H1 (cell line): ENCODE measurements around the gene ELFN1. TPM values are rescaled to one million over a fixed set of nuclear protein-coding genes. Genes with fewer than 3 reads are reported as not detected.
A peak's percentile ranks its signal among the peaks of the same experiment; 100 is the strongest.

ENCODE experiments used
- CTCF ChIA-PET: fragments of 300-600 bp; sonication (Branson Sonifier 250); formaldehyde crosslinking; loops from one replicate; lab custom pipeline; 2021; ENCODE audit not compliant: partially characterized antibody; lab: Charles Lee
- POLR2A ChIA-PET: fragments of 300-600 bp; sonication (Branson Sonifier 250); formaldehyde crosslinking; loops from one replicate; lab custom pipeline; 2021; ENCODE audit warnings: inconsistent platforms; ENCODE audit not compliant: partially characterized antibody; lab: Charles Lee
- DNase-seq, 2 experiments: peaks; one replicate each; pipeline versions ENCODE4 v3.0.0 to v3.0.0-alpha.2; 2010 to 2022; ENCODE audit warnings: low spot score in 2 of 2, low read depth in 1 of 2, mixed read lengths in 1 of 2
- FAIRE-seq: peaks from 2 replicates; lab custom pipeline; 2011; peaks lifted over from hg19 to GRCh38; lab: Jason Lieb, UNC
- H2AFZ ChIP-seq: 2 replicates; pipeline ENCODE4 v1.8.1; 2012; ENCODE audit warnings: low read length, inconsistent platforms
- H2AK5ac ChIP-seq: 2 replicates; pipeline ENCODE4 v1.6.1; 2013; ENCODE audit warnings: low read depth, low read length
- H2BK120ac ChIP-seq: replicated peaks from 2 replicates; pipeline ENCODE3; 2013; ENCODE audit warnings: low read depth, low read length, inconsistent platforms
- H2BK12ac ChIP-seq: 2 replicates; pipeline ENCODE4 v1.6.1; 2013; ENCODE audit warnings: low read depth, low read length
- H2BK15ac ChIP-seq: 2 replicates; pipeline ENCODE4 v1.6.1; 2013; ENCODE audit warnings: low read length
- H2BK20ac ChIP-seq: 2 replicates; pipeline ENCODE4 v1.6.1; 2013; ENCODE audit warnings: low read length
- H2BK5ac ChIP-seq: 2 replicates; pipeline ENCODE4 v1.6.1; 2013; ENCODE audit warnings: low read depth, low read length
- H3K14ac ChIP-seq: 2 replicates; pipeline ENCODE4 v1.6.1; 2013; ENCODE audit warnings: inconsistent platforms; ENCODE audit not compliant: insufficient read length
- H3K18ac ChIP-seq: 2 replicates; pipeline ENCODE4 v1.6.1; 2013; ENCODE audit warnings: low read length; ENCODE audit errors: extremely low read depth
- H3K23ac ChIP-seq: 2 replicates; pipeline ENCODE4 v1.6.1; 2013; ENCODE audit warnings: inconsistent platforms; ENCODE audit not compliant: insufficient read length
- H3K23me2 ChIP-seq: 2 replicates; pipeline ENCODE4 v1.6.1; 2013; ENCODE audit warnings: low read depth, low read length
- H3K27ac ChIP-seq: 2 replicates; pipeline ENCODE4 v1.6.1; 2011; ENCODE audit warnings: low read depth, low read length, inconsistent platforms
- H3K27me3 ChIP-seq, 4 experiments: replicated peaks in 1 of 4; 1 replicate in 1 of 4; 2 replicates in 3 of 4; pipeline versions ENCODE4 v1.6.1 to v1.8.1; 2011 to 2013; ENCODE audit warnings: low read length in 3 of 4, mild to moderate bottlenecking in 3 of 4, inconsistent platforms in 2 of 4, mixed read lengths in 2 of 4, moderate library complexity in 1 of 4; ENCODE audit not compliant: control insufficient read depth in 3 of 4, insufficient read depth in 3 of 4; ENCODE audit errors: extremely low read depth in 1 of 4
- H3K36me3 ChIP-seq, 4 experiments: 2 replicates each; pipeline versions ENCODE4 v1.6.1 to v1.8.1; 2011 to 2013; ENCODE audit warnings: mild to moderate bottlenecking in 4 of 4, low read length in 3 of 4, moderate library complexity in 2 of 4, control low read depth in 1 of 4, inconsistent platforms in 1 of 4; ENCODE audit not compliant: insufficient read depth in 4 of 4, control insufficient read depth in 2 of 4
- H3K4ac ChIP-seq: replicated peaks from 2 replicates; pipeline ENCODE3; 2013; ENCODE audit warnings: low read length, low read depth, mixed read lengths, inconsistent platforms; ENCODE audit not compliant: insufficient read length
- H3K4me1 ChIP-seq, 4 experiments: replicated peaks in 1 of 4; 1 replicate in 1 of 4; 2 replicates in 3 of 4; pipeline versions ENCODE4 v1.6.1 to v1.8.1; 2011 to 2013; ENCODE audit warnings: low read length in 3 of 4, inconsistent platforms in 2 of 4, mixed read lengths in 1 of 4; ENCODE audit not compliant: insufficient read depth in 4 of 4, control insufficient read depth in 3 of 4
- H3K4me2 ChIP-seq, 2 experiments: 2 replicates each; pipeline versions ENCODE4 v1.6.1 to v1.8.1; 2011 to 2013; ENCODE audit warnings: low read depth in 2 of 2, low read length in 2 of 2, control low read depth in 1 of 2, inconsistent platforms in 1 of 2, mild to moderate bottlenecking in 1 of 2; ENCODE audit not compliant: insufficient read depth in 1 of 2
- H3K4me3 ChIP-seq, 4 experiments: fragments of 200-600, 300-600 bp in 1 of 4; sonication (generic), shearing (Covaris generic), sonication (Bioruptor Twin) in 1 of 4; 2 replicates each; pipeline versions ENCODE4 v1.5.1 to v1.8.1; 2011 to 2016; ENCODE audit warnings: low read length in 4 of 4, low read depth in 3 of 4, control low read depth in 2 of 4, inconsistent platforms in 2 of 4, mild to moderate bottlenecking in 2 of 4, mixed read lengths in 1 of 4, moderate library complexity in 1 of 4; ENCODE audit not compliant: insufficient read depth in 2 of 4; ENCODE audit errors: extremely low read depth in 1 of 4
- H3K56ac ChIP-seq: replicated peaks from 2 replicates; pipeline ENCODE3; 2013; ENCODE audit warnings: low read depth, mild to moderate bottlenecking, mixed read lengths, low read length, inconsistent platforms; ENCODE audit not compliant: insufficient read length
- H3K79me1 ChIP-seq: 2 replicates; pipeline ENCODE4 v1.6.1; 2013; ENCODE audit warnings: low read depth, low read length, control low read depth
- H3K79me2 ChIP-seq, 2 experiments: 2 replicates each; pipeline versions ENCODE4 v1.6.1 to v1.8.1; 2012 to 2013; ENCODE audit warnings: low read length in 2 of 2, mild to moderate bottlenecking in 2 of 2, inconsistent platforms in 1 of 2; ENCODE audit not compliant: insufficient read depth in 2 of 2, control insufficient read depth in 1 of 2
- H3K9ac ChIP-seq, 4 experiments: replicated peaks in 1 of 4; 1 replicate in 1 of 4; 2 replicates in 3 of 4; pipeline versions ENCODE4 v1.6.1 to v1.8.1; 2011 to 2013; ENCODE audit warnings: low read depth in 3 of 4, low read length in 3 of 4, control low read depth in 2 of 4, mild to moderate bottlenecking in 2 of 4, moderate library complexity in 2 of 4, inconsistent platforms in 1 of 4; ENCODE audit errors: extremely low read depth in 1 of 4
- H3K9me3 ChIP-seq, 2 experiments: 2 replicates each; pipeline versions ENCODE4 v1.6.1 to v1.8.1; 2012 to 2013; ENCODE audit warnings: mild to moderate bottlenecking in 2 of 2, moderate library complexity in 2 of 2, control low read depth in 1 of 2, inconsistent platforms in 1 of 2, low read depth in 1 of 2, low read length in 1 of 2, mixed read lengths in 1 of 2; ENCODE audit not compliant: insufficient read depth in 2 of 2
- H4K20me1 ChIP-seq, 2 experiments: replicated peaks in 1 of 2; 2 replicates each; pipeline versions ENCODE3 to v1.8.1; 2011 to 2013; ENCODE audit warnings: inconsistent platforms in 2 of 2, low read length in 2 of 2, mild to moderate bottlenecking in 1 of 2; ENCODE audit not compliant: insufficient read depth in 2 of 2, control insufficient read depth in 1 of 2
- H4K5ac ChIP-seq: 2 replicates; pipeline ENCODE4 v1.6.1; 2013; ENCODE audit warnings: low read length, low read depth, mixed read lengths, inconsistent platforms; ENCODE audit not compliant: insufficient read length
- H4K8ac ChIP-seq: 2 replicates; pipeline ENCODE4 v1.8.0; 2013; ENCODE audit warnings: mild to moderate bottlenecking, moderate library complexity, low read length, inconsistent platforms; ENCODE audit not compliant: insufficient read depth; ENCODE audit errors: extremely low read depth
- H4K91ac ChIP-seq: replicated peaks from 2 replicates; pipeline ENCODE3; 2013; ENCODE audit warnings: low read length, mixed read lengths, inconsistent platforms; ENCODE audit not compliant: insufficient read length
- BRCA1 ChIP-seq: IDR thresholded peaks from 2 replicates; pipeline ENCODE4 v1.6.1; 2012; ENCODE audit warnings: low read depth, low read length, improper control_type of control experiment
- YY1 ChIP-seq: IDR thresholded peaks from 2 replicates; pipeline ENCODE4 v1.6.1; 2011; ENCODE audit warnings: low read depth, mild to moderate bottlenecking, low read length
- WGBS, 2 experiments: shearing (Covaris generic) in 1 of 2; methylation state at CpG; one replicate each; pipeline versions ENCODE4 v1.1.6 to v1.1.7; 2013 to 2015; ENCODE audit warnings: low lambda C conversion rate in 2 of 2, mixed read lengths in 2 of 2, inconsistent platforms in 1 of 2, low coverage in 1 of 2, missing lambda C conversion rate in 1 of 2; ENCODE audit not compliant: insufficient replicate concordance in 2 of 2, insufficient coverage in 1 of 2, insufficient read length in 1 of 2; ENCODE audit errors: extremely low coverage in 1 of 2, missing lambda C conversion rate in 1 of 2; 5-methylcytosine and 5-hydroxymethylcytosine counted together
- polyA plus RNA-seq, 7 experiments: library from polyadenylated mRNA; depleted of rRNA in 3 of 7; stranded (reverse) in 5 of 7; unstranded in 2 of 7; fragments of >200 nt in 5 of 7; fragments of 200-250 nt in 2 of 7; gene quantifications; 1 replicate in 5 of 7; 2 replicates in 1 of 7; 4 replicates in 1 of 7; pipeline versions ENCODE4 v1.2.1 to v1.2.3, GENCODE V29; 2011 to 2013; ENCODE audit warnings: missing spikeins in 2 of 7, mixed read lengths in 2 of 7
- total RNA-seq: library from RNA; stranded (reverse); fragmentation: NEBNext Ultra II Directional; extraction: Animal tissue kit (Norgen Biotek cat#: 25700); gene quantifications from 2 replicates; pipeline ENCODE4 v1.2.1, GENCODE V29; 2021

ELFN1 gene
- total and polyA plus RNA-seq, 2 of the 8 experiments (the other 6 are each of a cell fraction or from before 2014, with no cell fraction given): 2.0 to 4.5 TPM

GRCh38 chr7:1691601-1692514 is 21.8 kb downstream of the ELFN1 start:
- Histone ChIP-seq H3K9ac (no peak overlapping the region), H3K79me2 (no peaks in the 10 kb centered on the region), H2AFZ (no peak overlapping the region), H4K5ac (no peak overlapping the region), H2BK120ac (no peak overlapping the region), H3K9me3 (no peaks in the 10 kb centered on the region), H3K79me1 (no peaks in the 10 kb centered on the region), H3K36me3 (no peaks in the 10 kb centered on the region), H2BK12ac (no peak overlapping the region), H2BK20ac (no peak overlapping the region), H4K8ac (no peak overlapping the region), H3K4me3 (no peak overlapping the region), H3K27ac (no peak overlapping the region), H3K4ac (no peak overlapping the region), H3K27me3 (no peaks in the 10 kb centered on the region; a peak in 1 of 7 replicates), H3K56ac (no peak overlapping the region), H2BK15ac (no peak overlapping the region), H2BK5ac (no peak overlapping the region), H3K18ac (no peak overlapping the region), H3K23ac (no peak overlapping the region), H4K91ac (no peak overlapping the region), H3K4me2 (no peak overlapping the region), H3K14ac (no peak overlapping the region), H2AK5ac (no peak overlapping the region), H4K20me1 (peaks cover 0 to 11% of the 10 kb centered on the region in 2 experiments), H3K23me2 (peaks cover 10% of the 10 kb centered on the region; the same call in 1 of the 2 replicates), H3K4me1 (peaks cover 2 to 14% (median 11%) of the 10 kb centered on the region in 4 experiments)
- WGBS, 2 experiments: 84% methylated on average over 25 of the region's 27 CpGs; no CpG with 5 or more reads in 1 of the 2 experiments
- FAIRE-seq (no peak), DNase-seq (peak in 1 of 2 experiments; percentile 45)
- ChIA-PET POLR2A (interaction anchor here (1.1 kb wide), 1 partner anchor 10 kb away, joined by 3 read pairs; no protein-coding TSS in a partner anchor), CTCF (interaction anchor here (0.6 to 3.0 kb wide), 6 partner anchors 16 to 192 kb away, joined by 3 to 13 read pairs (median 3); no protein-coding TSS in a partner anchor)
- no peak for TF ChIP-seq YY1
- TF ChIP-seq BRCA1: no peak
